Measurements from ENCODE around the gene WRAP53. TPM values are rescaled to one million over a fixed set of nuclear protein-coding genes. Genes with fewer than 3 reads are reported as not detected.

WRAP53 gene
- total RNA-seq, 2 donors from 2014 or later = 3.4 to 5.6 TPM

DNA sequence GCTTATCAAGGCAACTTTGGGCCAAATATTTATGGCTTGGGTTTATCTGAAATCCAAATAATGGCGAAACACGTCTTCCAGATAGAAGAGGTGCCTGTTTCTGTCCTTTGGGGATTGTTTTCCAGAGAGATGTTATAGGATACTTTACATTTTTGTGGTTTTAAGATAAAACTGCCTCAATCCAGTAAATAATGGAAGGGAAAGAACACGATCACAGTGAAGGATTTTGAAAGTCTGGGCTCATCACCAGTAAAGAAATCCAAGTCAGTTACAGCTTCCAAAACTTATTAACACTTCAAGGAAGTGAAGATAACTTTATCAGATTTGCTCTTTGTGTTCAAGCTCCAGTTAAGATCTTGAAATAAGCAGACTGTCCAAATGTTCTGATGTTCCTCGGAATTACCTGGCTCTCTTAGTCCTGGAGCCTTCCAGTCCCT is 59.4 kb downstream of the WRAP53 start:
- intact Hi-C loops (cut with DNase I) = loop anchor here (5.0 kb wide), 1 partner anchor 235 kb away; no protein-coding TSS in a partner anchor
- Histone ChIP-seq H3K4me3 (no peak overlapping the region), H3K36me3 (replicated peaks in 1 of 2; ENCODE audit: insufficient read depth in 1 of 2, low read depth in 2 of 2) (no peaks in the 10 kb centered on the region), H3K27ac (no peak overlapping the region), H3K27me3 (no peaks in the 10 kb centered on the region), H3K4me1 (no peaks in the 10 kb centered on the region), H3K9me3 (no peaks in the 10 kb centered on the region)
- ATAC-seq (no peak), DNase-seq (no peak)
- 47 to 57% methylated on average over 4 of the region's 4 CpGs for WGBS, 2 donors
- TF ChIP-seq, protein P1, sequence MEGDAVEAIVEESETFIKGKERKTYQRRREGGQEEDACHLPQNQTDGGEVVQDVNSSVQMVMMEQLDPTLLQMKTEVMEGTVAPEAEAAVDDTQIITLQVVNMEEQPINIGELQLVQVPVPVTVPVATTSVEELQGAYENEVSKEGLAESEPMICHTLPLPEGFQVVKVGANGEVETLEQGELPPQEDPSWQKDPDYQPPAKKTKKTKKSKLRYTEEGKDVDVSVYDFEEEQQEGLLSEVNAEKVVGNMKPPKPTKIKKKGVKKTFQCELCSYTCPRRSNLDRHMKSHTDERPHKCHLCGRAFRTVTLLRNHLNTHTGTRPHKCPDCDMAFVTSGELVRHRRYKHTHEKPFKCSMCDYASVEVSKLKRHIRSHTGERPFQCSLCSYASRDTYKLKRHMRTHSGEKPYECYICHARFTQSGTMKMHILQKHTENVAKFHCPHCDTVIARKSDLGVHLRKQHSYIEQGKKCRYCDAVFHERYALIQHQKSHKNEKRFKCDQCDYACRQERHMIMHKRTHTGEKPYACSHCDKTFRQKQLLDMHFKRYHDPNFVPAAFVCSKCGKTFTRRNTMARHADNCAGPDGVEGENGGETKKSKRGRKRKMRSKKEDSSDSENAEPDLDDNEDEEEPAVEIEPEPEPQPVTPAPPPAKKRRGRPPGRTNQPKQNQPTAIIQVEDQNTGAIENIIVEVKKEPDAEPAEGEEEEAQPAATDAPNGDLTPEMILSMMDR (IDR thresholded peaks at IDR 0.05) = no peak
- no peak for TF ChIP-seq POLR2A (IDR thresholded peaks at IDR 0.05)

DNA sequence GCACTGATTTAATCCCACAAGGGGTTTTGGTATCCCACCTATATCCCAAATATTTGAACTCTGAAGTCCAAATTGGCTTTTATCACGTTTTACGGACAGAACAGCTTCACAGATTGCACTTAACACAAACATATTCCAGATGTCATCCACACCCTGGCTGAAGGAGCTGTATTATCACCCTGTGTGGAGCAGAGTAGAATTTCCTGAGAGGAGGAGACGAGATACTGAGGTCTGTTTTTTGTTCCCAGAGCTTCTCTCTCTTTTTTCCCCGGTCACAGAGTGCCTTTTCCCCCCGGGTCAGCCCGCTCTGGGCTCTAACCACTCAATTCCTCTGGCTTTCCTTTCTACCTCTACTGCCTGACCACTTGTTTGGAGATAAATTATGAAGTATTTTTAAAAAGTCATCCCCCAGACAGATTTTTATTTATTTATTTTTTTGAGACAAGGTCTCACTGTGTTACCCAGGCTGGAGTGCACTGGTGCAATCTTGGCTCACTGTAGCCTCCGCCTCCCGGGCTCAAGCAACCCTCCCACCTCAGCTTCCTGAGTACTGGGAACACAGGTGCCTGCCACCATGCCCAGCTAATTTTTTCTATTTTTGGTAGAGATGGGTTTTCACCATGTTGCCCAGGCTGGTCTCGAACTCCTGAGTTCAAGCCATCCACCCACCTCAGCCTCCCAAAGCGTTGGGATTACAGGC is 59.9 kb downstream of the WRAP53 start:
- no peak for DNase-seq
- TF ChIP-seq, protein P1 (IDR thresholded peaks at IDR 0.05) = no peak
- TF ChIP-seq POLR2A (IDR thresholded peaks at IDR 0.05) = no peak
- intact Hi-C loops (cut with DNase I) = loop anchor here (5.0 kb wide), 1 partner anchor 234 kb away; no protein-coding TSS in a partner anchor
- 71 to 78% methylated on average over 10 of the region's 10 CpGs for WGBS, 2 donors
- Histone ChIP-seq H3K27ac (no peak overlapping the region), H3K27me3 (no peaks in the 10 kb centered on the region), H3K36me3 (replicated peaks in 1 of 2; ENCODE audit: insufficient read depth in 1 of 2, low read depth in 2 of 2) (no peaks in the 10 kb centered on the region), H3K4me3 (no peak overlapping the region), H3K9me3 (no peaks in the 10 kb centered on the region), H3K4me1 (no peaks in the 10 kb centered on the region)
- ATAC-seq = no peak

DNA sequence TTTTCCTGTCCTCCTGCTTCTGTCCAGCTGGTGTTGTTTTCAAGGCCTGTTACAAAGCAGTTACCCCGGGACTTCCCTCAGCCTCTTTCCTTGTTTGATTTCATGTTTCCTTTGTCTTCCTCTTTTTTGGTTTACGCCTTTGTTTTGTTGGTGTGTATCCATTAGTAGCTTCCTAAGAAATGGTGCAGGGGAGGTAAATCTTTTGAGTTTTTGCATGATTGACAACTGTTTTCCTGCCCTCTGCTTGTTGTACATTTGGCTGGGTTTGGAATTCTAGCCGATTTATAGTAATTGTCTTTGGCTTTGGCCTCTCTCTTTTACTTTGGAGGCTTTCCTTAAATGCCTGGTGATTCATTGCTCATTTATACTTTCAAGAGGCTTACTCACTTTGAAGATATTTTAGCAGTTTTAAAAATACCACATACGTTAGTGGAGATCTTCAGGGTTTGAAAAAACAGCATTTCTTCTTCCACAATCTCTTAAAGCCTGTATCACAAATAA is 62.1 kb downstream of the WRAP53 start:
- intact Hi-C loops (cut with DNase I) = no loop called here
- Histone ChIP-seq H3K27me3 (no peaks in the 10 kb centered on the region), H3K4me1 (no peaks in the 10 kb centered on the region), H3K36me3 (replicated peaks in 1 of 2; ENCODE audit: insufficient read depth in 1 of 2, low read depth in 2 of 2) (no peaks in the 10 kb centered on the region), H3K4me3 (no peak overlapping the region), H3K9me3 (no peaks in the 10 kb centered on the region), H3K27ac (no peak overlapping the region)
- no peak for TF ChIP-seq POLR2A (IDR thresholded peaks at IDR 0.05)
- TF ChIP-seq, protein P1 (IDR thresholded peaks at IDR 0.05) = no peak
- WGBS, 2 donors = 65 to 84% methylated on average over 4 of the region's 4 CpGs
- DNase-seq (no peak), ATAC-seq (no peak)

Other genes starting within 250 kb of the WRAP53 start
- gene FGF11, start 249.0 kb upstream of the WRAP53 start, total RNA-seq = 1 to 10 TPM in 1 of 2 donors, not detected in 1; 2.1 TPM
- 1 to 10 TPM; 2.6 to 8.8 TPM for gene CHRNB1, start 243.4 kb upstream of the WRAP53 start, total RNA-seq
- gene ZBTB4, start 208.8 kb upstream of the WRAP53 start, total RNA-seq = 10 to 100 TPM; 30.9 to 38.2 TPM
- gene SLC35G6, start 207.0 kb upstream of the WRAP53 start, total RNA-seq = not detected
- 100 to 1,000 TPM in 1 of 2 donors, 10 to 100 TPM in 1; 36.3 to 124 TPM for gene POLR2A, start 204.1 kb upstream of the WRAP53 start, total RNA-seq
- 10 to 100 TPM; 32.2 to 48.8 TPM for gene TNFSF12, start 139.4 kb upstream of the WRAP53 start, total RNA-seq
- gene TNFSF13, start 129.7 kb upstream of the WRAP53 start, total RNA-seq = 10 to 100 TPM; 11.9 to 18.8 TPM
- 10 to 100 TPM; 25.7 to 28.0 TPM for gene SENP3, start 126.6 kb upstream of the WRAP53 start, total RNA-seq
- 10 to 100 TPM in 1 of 2 donors, 1 to 10 TPM in 1; 4.3 to 14.8 TPM for gene CD68, start 108.8 kb upstream of the WRAP53 start, total RNA-seq
- gene MPDU1, start 104.6 kb upstream of the WRAP53 start, total RNA-seq = 10 to 100 TPM; 27.0 to 37.6 TPM
- gene SOX15, start 98.4 kb upstream of the WRAP53 start, total RNA-seq = not detected
- 10 to 100 TPM; 10.2 to 10.9 TPM for gene FXR2, start 73.6 kb upstream of the WRAP53 start, total RNA-seq
- 100 to 1,000 TPM in 1 of 2 donors, 10 to 100 TPM in 1; 59.9 to 148 TPM for gene SAT2, start 60.7 kb upstream of the WRAP53 start, total RNA-seq
- gene SHBG, start 58.3 kb upstream of the WRAP53 start, total RNA-seq = not detected
- 1 to 10 TPM in 1 of 2 donors, under 1 TPM in 1; 0.78 to 1.3 TPM for gene ATP1B2, start 37.6 kb upstream of the WRAP53 start, total RNA-seq
- gene TP53, start 987 bp upstream of the WRAP53 start, total RNA-seq = 10 to 100 TPM; 12.2 TPM
- under 1 TPM; 0.33 to 0.78 TPM for gene EFNB3, start 16.7 kb downstream of the WRAP53 start, total RNA-seq
- under 1 TPM; 0.26 to 0.66 TPM for gene DNAH2, start 29.3 kb downstream of the WRAP53 start, total RNA-seq
- 10 to 100 TPM in 1 of 2 donors, 1 to 10 TPM in 1; 7.5 to 20.1 TPM for gene KDM6B, start 145.7 kb downstream of the WRAP53 start, total RNA-seq
- gene TMEM88, start 166.6 kb downstream of the WRAP53 start, total RNA-seq = 10 to 100 TPM in 1 of 2 donors, 1 to 10 TPM in 1; 6.0 to 16.2 TPM
- gene NAA38, start 169.1 kb downstream of the WRAP53 start, total RNA-seq = 10 to 100 TPM; 25.7 to 50.1 TPM
- gene CYB5D1, start 169.5 kb downstream of the WRAP53 start, total RNA-seq = 10 to 100 TPM in 1 of 2 donors, 1 to 10 TPM in 1; 5.7 to 16.5 TPM
- gene CHD3, start 200.3 kb downstream of the WRAP53 start, total RNA-seq = 10 to 100 TPM; 53.7 to 69.9 TPM
- 1 to 10 TPM; 2.9 to 3.0 TPM for gene RNF227, start 227.8 kb downstream of the WRAP53 start, total RNA-seq
- 1 to 10 TPM; 1.3 to 1.6 TPM for gene KCNAB3, start 241.4 kb downstream of the WRAP53 start, total RNA-seq
- gene TRAPPC1, start 243.5 kb downstream of the WRAP53 start, total RNA-seq = 10 to 100 TPM; 10.5 to 40.0 TPM
- 10 to 100 TPM; 14.0 to 27.0 TPM for gene CNTROB, start 243.7 kb downstream of the WRAP53 start, total RNA-seq